ENCODE results near the gene NGDN.

The NGDN gene

GRCh38 chr14:23430016-23430722 lies 39.3 kb upstream of the NGDN start:
- no peak overlapping the region for H3K4me3 ChIP-seq (ENCODE audit: control insufficient read depth, low read depth, low read length)
- TF ChIP-seq, protein P1, sequence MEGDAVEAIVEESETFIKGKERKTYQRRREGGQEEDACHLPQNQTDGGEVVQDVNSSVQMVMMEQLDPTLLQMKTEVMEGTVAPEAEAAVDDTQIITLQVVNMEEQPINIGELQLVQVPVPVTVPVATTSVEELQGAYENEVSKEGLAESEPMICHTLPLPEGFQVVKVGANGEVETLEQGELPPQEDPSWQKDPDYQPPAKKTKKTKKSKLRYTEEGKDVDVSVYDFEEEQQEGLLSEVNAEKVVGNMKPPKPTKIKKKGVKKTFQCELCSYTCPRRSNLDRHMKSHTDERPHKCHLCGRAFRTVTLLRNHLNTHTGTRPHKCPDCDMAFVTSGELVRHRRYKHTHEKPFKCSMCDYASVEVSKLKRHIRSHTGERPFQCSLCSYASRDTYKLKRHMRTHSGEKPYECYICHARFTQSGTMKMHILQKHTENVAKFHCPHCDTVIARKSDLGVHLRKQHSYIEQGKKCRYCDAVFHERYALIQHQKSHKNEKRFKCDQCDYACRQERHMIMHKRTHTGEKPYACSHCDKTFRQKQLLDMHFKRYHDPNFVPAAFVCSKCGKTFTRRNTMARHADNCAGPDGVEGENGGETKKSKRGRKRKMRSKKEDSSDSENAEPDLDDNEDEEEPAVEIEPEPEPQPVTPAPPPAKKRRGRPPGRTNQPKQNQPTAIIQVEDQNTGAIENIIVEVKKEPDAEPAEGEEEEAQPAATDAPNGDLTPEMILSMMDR (IDR thresholded peaks at IDR 0.05; ENCODE audit: control insufficient read depth, insufficient read depth, low read depth, low read length, missing control alignments) = no peak
- DNase-seq (ENCODE audit: low read depth) = no peak

DNA sequence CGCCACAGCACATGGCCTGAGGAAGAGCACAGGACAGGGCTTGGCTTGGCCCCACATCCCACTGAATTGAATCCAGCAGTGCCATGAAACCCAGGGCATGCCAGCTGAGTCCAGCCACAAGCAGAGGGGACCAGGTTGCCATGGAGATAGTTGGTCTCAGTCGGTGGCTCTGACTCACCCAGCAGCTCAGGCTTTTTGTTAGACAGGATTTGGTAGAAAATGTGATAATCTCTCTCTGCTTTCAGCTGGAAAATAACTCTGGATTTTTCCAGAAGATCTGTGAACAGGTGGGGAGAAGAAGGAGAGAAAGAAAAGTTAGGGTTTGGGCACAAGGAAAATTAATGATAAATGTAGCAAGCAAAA lies 38.8 kb upstream of the NGDN start:
- DNase-seq (ENCODE audit: low read depth) = no peak
- no peak overlapping the region for H3K4me3 ChIP-seq (ENCODE audit: control insufficient read depth, low read depth, low read length)

GRCh38 chr14:23431486-23431885 lies 38.0 kb upstream of the NGDN start:
- no peak overlapping the region for H3K4me3 ChIP-seq (ENCODE audit: control insufficient read depth, low read depth, low read length)
- DNase-seq (ENCODE audit: low read depth) = no peak
- TF ChIP-seq, protein P1 (IDR thresholded peaks at IDR 0.05; ENCODE audit: control insufficient read depth, insufficient read depth, low read depth, low read length, missing control alignments) = no peak

More for the DNA sequence above, 38.8 kb upstream of the NGDN start:
- TF ChIP-seq, protein P1 (IDR thresholded peaks at IDR 0.05; ENCODE audit: control insufficient read depth, insufficient read depth, low read depth, low read length, missing control alignments) = no peak

DNA sequence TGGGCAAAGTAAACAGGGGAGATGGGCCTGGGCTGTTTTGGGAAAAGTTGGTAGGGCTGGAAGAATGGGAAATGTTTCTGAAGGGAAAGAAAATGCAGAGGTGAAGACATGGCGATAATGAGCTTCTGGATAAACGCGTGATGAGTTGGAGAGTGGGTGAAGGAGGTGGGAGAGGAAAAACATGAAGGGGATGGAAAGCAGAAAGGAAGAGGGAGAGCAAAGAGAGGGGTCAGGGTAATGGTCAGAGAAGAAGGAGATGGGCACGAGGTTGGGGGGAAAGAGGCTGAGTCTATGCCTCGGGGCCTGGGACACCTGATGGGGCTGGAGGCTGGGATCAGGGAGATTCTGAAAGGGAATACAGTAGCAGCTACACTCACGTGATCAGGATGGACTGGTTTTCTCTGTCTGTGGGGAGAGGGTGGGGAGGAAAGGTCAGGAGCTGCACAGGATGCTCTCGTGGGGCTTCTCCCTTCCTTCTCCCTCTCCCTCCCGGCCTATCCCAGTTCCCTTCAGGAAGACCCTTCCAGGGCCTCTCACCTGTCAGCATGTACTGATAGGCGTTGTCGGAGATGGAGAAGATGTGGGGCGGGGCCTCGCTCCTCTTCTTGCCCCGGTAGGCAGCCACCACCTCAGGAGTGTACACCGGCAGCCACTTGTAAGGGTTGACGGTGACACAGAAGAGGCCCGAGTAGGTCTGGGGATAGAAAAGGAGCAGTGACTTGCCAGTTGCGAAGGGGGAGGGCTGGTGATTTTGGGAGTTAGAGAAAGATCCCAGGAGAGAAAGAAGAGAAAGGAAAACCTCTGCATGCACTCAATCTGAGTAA lies 37.2 kb upstream of the NGDN start:
- TF ChIP-seq, protein P1 (IDR thresholded peaks at IDR 0.05; ENCODE audit: control insufficient read depth, insufficient read depth, low read depth, low read length, missing control alignments) = no peak
- no peak overlapping the region for H3K4me3 ChIP-seq (ENCODE audit: control insufficient read depth, low read depth, low read length)
- DNase-seq (ENCODE audit: low read depth) = no peak

DNA sequence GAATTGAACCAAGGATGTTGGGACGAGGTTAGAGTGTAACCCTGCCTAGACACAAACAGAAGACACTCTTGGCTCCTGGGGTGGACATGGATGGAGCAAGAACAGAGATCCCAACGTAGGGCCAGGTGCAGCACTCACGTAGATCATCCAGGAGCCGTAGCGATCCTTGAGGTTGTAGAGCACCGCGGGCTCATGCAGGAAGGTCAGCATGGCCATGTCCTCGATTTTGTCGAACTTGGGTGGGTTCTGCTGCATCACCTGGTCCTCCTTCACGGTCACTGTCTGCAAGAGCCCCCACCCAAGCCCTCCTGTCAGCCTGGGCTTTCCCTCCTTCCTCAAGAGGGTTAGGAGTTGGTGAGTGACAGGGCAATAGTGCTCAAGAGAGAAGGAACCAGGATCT lies 36.6 kb upstream of the NGDN start:
- DNase-seq (ENCODE audit: low read depth) = no peak
- TF ChIP-seq, protein P1 (IDR thresholded peaks at IDR 0.05; ENCODE audit: control insufficient read depth, insufficient read depth, low read depth, low read length, missing control alignments) = no peak
- H3K4me3 ChIP-seq (ENCODE audit: control insufficient read depth, low read depth, low read length) = no peak overlapping the region

GRCh38 chr14:23433457-23433856 lies 36.0 kb upstream of the NGDN start:
- DNase-seq (ENCODE audit: low read depth) = no peak
- TF ChIP-seq, protein P1 (IDR thresholded peaks at IDR 0.05; ENCODE audit: control insufficient read depth, insufficient read depth, low read depth, low read length, missing control alignments) = no peak
- H3K4me3 ChIP-seq (ENCODE audit: control insufficient read depth, low read depth, low read length) = no peak overlapping the region
